Activated T-helper 1 cell treated with anti-CD3 and anti-CD28 coated beads, Interleukin-2, amount 50 U/mL, for 16 hours (primary cell): ENCODE data around the gene DISP2.

ENCODE experiments used
- DNase-seq, 2 donors: peaks; one replicate each; pipeline ENCODE4 v3.0.0-alpha.2; 2020; ENCODE audit warnings: low read depth in 1 of 2, low spot score in 1 of 2

DISP2 gene, protein sequence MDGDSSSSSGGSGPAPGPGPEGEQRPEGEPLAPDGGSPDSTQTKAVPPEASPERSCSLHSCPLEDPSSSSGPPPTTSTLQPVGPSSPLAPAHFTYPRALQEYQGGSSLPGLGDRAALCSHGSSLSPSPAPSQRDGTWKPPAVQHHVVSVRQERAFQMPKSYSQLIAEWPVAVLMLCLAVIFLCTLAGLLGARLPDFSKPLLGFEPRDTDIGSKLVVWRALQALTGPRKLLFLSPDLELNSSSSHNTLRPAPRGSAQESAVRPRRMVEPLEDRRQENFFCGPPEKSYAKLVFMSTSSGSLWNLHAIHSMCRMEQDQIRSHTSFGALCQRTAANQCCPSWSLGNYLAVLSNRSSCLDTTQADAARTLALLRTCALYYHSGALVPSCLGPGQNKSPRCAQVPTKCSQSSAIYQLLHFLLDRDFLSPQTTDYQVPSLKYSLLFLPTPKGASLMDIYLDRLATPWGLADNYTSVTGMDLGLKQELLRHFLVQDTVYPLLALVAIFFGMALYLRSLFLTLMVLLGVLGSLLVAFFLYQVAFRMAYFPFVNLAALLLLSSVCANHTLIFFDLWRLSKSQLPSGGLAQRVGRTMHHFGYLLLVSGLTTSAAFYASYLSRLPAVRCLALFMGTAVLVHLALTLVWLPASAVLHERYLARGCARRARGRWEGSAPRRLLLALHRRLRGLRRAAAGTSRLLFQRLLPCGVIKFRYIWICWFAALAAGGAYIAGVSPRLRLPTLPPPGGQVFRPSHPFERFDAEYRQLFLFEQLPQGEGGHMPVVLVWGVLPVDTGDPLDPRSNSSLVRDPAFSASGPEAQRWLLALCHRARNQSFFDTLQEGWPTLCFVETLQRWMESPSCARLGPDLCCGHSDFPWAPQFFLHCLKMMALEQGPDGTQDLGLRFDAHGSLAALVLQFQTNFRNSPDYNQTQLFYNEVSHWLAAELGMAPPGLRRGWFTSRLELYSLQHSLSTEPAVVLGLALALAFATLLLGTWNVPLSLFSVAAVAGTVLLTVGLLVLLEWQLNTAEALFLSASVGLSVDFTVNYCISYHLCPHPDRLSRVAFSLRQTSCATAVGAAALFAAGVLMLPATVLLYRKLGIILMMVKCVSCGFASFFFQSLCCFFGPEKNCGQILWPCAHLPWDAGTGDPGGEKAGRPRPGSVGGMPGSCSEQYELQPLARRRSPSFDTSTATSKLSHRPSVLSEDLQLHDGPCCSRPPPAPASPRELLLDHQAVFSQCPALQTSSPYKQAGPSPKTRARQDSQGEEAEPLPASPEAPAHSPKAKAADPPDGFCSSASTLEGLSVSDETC (N-terminal part only)

DNA sequence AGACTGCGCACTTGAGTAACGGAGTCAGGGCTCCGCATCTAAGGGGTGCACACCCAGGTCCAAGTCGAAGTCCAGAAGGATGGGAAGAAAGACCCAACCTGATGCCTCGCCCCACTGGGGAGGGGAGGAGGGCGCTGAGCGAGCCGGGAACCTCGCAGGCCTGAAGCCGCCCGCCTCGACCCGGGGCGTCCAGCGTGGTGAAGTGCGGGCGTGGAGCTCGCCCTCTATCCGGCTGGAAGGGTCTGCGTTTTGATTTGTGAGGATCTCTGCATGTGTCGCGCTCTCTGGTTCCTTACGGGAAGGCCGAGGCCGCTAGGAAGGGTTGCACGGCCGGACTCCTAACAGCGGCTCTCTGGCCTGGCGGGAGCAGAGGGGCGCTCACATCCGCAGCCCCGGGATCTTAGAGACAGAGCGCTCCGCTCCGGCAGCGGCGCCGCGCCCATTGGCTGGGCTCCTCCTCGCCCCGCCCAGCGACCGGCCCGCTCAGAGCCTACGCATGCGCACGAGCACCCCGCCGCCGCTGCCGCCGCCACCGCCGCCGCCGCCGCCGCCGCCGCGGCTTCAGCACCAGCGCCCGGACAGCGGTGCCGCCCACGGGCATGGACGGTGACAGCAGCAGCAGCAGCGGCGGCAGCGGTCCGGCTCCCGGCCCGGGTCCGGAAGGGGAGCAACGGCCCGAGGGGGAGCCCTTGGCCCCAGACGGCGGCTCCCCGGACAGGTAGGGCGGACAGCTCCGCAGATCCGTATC lies at the start of gene DISP2:
TSS of gene DISP2 (plus strand) at position 497 of the 748 bp plus-strand sequence. CDS start at position 600, 103 bp downstream.
- peak; percentile 78 to 83 for DNase-seq

DNA sequence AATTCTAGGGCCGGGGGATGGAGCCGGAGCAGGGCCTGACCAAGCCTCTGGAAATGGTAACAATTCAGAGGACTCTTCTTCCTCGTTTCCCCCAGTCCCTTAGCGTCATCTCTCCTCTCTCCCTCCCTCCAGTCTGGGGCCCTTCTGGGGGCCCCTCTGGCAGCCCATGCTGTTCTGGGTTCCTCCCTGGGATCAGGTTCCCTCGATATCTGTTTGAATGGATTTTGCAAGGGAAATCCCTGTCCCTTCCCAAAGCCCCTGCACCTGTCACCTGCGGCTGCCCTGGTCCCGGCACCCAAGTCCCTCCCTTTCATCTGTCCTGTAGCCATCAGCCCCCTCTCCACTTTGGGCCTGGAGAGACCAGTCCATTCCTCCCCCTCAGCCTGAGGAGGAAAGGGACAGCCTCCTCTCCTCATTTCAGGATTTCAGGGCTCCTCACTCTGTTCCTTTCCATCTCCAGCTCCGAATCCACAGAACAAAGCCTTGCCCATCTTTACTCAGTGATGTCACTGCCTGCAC lies 48.6 kb upstream of the DISP2 start:
- no peak for DNase-seq

DNA sequence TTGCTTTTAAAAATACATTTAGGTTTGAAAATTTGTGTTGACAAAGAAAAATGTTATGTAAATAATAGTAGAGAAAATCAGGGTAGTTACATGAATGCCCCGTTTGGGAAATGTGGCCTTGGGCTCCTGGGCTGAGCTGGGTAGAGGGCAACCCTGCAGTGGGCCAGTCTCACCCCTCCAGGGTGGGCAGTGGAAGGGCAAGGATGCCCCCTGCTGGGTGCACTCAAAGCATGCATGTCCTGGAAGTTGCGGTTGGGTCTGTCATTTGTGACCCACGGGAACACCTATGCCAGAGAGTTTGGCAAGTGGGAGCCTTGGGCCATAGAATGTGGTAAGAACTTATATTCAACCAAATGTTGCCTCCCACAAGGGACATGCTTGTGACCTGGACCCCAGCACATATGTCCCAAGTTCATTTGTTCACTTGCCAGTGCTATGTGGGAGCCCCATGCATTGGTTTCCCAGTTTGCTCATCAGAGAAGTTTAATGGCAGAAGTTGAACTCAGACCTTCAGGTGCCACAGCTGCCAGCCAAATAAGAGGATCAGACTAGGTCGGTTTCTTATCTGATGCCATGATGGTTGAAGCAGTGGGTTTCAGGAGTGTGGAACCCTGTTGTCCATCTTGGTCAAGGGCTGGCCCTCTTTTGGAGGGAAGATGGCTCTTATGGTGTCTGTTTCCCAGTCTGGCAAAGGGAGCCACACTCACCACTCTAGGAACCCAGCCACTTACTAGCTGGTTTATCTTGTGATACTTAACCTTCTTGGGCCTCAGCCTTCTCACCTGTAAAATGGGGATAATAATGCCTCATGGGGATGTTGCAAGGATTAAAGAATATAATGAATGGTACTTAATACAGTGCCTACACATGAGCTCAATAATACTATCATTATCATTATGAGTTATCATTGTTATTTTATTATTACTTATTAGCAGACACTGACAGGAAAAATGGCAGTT lies 47.7 kb upstream of the DISP2 start:
- DNase-seq: peak in 1 of 2 donors; percentile 47

DNA sequence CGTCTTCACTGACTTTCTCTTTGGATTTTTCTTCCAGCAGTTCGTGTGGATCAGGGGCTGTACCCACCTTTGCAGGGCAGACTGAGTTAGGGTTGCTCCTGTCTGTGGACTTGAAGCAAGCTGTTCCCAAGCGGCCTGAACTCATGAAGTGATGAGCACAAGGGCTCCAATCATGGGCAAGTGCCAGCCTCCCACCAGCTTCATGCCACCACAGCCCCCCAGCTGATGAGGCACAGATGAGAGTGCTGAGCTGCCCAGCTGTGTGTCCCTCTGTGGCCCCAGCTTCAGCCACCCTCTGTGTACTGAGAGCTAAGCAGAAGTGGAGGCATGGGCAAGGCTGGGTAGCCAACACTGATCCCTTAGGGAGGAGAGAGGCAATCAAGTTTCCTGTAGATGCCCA lies 47.0 kb upstream of the DISP2 start:
- no peak for DNase-seq

DNA sequence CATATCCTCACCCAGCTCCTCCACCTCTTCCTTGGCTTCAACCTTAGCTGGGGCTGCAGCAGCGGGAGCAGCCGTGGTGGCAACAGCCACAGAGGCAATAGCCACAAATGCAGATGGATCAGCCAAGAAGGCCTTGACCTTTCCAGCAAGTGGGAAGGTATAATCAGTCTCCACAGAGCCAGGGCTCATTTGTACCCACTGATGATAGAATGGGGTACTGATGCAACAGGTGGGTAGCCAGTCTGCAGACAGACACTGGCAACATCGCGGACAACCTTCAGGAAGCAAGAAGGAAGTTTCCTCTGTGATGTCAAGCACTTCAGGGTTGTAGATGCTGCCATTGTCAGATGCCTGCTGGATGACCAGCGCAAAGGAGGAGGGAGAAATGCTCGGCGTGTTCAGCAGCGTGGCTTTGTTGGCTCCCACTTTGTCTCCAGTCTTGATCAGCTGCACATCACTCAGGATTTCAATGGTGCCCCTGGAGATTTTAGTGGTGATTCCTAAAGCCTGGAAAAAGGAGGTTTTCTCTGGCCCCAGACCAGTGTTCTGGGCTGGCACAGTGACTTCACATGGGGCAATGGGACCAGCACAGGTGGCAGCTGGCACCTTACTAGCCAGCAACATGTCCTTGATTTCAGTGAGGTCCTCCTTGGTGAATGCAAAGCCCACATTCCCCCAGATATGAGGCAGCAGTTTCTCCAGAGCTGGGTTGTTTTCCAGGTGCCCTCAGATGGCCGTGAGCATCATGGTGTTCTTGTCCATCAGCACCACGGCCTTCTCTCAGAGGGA lies 45.5 kb upstream of the DISP2 start:
- DNase-seq: no peak

DNA sequence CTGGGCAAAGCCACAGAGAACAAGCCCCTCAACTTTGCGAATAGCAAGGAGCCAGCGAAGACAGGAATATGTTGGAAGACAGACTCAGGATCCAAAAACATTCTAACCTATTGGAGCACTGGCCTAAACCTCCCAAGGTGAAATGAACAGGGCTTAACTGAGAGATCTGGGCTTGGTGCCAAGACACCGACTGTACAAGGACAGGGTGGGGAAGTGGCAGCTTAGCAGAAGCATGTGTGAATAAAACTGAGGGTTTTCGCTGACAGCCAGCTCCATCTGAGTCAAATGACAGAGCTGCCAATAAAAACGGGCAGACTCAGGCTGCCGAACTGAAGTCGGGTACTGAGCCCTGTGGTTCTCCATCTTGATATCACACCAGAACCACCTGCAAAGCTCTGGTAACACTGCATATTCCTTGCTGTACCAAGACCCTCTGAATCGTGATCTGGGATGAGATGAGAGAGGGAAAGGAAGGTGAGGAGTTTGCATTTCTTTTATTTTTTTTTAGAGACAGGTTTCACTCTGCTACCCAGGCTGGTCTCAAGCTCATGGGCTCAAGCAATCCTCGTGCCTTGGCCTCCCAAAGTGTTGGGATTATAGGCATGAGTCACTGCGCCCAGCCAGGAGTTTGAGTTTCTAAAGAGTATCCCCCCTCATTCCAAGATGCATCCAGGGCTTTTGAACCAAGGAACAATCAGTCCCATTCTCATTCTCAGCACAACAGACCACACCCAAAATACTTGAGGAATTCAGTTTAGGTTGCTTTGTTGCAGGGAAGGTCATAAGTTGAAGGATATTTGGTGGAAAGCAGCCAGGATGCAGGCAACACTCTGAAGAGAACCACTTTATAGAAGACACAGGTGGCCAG lies 44.3 kb upstream of the DISP2 start:
- no peak for DNase-seq

DNA sequence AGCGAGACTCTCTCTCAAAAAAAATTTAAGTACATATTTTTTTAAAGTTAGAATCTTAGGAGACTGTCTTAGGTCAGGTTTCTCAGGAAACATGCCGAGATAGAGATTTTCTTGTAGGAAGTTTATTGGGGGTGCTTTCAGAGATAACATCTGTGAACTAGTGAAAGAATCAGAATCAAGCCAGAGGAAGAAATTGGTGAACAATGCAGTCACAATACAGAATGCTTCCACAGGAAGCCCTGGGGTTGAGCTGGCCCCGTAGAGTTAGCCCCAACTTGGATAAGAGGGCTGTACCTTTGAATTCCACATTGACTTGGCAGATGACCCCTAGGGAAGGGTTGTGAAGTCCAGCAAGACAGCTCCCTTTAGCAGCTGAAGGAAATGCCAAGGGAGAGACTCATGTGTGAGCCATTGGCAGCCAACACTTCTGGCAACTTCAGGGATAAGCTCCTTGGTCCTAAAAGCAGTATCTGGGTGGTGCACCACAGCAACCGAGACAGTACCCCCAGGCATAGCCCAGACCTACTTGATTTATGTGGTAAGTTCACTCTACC lies 43.2 kb upstream of the DISP2 start:
- no peak for DNase-seq

DNA sequence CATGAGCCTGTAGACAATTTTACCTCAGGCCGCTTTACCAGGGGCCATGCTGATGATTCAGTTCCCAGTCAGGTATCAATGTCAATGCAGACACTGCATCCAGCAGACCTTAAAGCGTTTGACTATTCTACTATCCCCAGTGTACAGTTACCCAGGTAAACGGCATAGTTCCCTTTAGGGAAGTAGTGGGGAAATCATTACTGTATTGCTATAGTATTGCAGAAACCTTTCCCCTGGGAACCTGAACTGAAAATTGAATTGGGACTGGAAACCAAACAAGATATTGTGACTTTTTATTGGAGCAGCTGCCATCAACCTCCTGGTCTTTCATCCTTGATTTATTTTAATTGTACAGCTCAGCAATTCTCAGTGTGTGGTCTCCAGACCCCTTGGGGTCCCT lies 41.1 kb upstream of the DISP2 start:
- DNase-seq: no peak

DNA sequence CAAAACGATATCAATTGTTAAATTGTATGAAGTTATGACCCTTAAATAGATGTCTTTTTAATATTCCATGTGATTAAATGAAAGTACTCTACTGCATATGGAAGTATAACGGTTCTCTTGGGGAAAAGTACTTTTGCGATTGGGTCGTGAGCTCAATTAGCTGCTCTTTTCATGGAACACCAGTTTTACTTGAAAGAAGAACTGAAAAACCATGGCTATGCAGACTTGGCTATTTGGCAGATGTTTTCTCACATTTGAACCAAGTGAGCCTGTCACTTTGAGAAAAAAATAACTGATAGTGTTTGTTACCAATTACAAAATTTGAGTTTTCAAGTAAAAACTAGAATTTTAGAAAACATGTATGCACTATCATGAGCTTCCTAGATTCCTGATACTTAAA lies 40.4 kb upstream of the DISP2 start:
- no peak for DNase-seq

DNA sequence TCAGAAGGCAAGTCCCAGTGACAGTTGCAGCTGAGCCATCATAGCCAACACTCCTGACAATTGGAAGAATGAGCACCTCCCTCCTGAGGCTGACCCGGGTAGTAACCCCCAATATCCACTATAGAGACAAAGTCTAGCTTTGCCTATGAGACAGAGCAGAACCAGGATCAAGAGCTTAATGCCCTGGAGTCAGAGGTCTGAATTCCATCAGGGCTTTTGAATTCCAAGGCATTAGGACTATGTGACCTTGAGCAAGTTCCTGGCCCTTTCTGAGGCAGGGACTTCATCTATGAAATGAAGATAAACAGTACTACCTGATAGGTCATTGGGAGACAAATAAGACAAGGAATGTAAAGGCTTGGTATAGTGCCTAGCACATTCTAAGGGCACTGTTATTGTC lies 37.6 kb upstream of the DISP2 start:
- no peak for DNase-seq

DNA sequence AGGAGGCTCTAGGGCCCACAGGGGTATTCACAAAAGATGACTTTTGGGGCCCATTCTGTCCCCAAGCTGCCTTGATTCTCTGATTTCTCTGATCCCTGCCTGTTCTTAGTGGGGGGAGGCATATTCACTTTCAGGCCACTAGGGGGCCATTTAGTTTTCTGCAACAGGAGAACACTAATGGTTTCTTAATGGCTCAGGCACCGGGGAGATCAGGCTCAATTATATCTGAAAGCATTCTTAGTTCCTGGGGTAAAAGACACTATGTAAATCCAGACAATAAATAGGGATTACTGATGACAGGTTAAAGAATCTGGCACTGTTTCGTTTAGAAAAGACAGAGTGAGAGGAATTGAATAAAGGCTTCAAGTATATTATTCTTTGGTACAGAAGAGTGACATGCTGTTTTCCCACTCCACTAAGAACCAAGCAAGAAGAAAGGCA lies 37.1 kb upstream of the DISP2 start:
- peak in 1 of 2 donors; percentile 17 for DNase-seq

DNA sequence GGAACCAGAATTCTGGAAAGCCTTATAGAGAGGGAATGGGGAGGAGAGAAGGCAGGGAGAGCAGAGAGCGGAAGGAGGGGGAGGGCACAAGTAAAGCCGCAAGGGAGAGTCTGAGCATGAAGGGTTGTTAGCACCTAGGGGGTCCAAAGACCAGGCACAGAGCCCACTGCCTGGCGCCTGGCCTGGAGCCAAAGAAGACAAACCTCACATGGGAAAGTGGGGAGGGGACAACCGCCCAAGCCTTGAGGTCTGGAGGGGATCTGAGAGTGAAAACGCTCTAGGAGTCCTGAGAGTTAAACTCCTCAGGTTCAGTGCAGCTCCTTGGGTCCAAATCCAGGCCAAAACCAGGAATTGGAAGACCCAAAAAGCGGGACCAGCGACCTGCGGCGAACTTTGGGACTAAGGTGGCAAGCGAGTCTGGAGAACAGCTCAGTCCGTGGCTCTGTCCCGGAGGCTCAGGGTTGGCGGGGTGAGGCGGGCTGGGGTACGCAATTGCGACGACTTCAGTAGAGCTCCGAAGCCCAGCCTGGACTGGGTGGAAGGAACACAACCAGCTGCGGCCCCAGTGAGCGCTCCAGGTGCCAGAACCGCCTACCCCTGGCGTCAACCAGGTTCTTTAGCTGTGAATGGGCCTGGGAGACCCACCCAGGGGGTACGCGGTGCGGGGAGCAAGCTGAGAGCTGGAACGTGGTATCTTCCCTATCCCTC lies 35.3 kb upstream of the DISP2 start:
- DNase-seq: no peak

DNA sequence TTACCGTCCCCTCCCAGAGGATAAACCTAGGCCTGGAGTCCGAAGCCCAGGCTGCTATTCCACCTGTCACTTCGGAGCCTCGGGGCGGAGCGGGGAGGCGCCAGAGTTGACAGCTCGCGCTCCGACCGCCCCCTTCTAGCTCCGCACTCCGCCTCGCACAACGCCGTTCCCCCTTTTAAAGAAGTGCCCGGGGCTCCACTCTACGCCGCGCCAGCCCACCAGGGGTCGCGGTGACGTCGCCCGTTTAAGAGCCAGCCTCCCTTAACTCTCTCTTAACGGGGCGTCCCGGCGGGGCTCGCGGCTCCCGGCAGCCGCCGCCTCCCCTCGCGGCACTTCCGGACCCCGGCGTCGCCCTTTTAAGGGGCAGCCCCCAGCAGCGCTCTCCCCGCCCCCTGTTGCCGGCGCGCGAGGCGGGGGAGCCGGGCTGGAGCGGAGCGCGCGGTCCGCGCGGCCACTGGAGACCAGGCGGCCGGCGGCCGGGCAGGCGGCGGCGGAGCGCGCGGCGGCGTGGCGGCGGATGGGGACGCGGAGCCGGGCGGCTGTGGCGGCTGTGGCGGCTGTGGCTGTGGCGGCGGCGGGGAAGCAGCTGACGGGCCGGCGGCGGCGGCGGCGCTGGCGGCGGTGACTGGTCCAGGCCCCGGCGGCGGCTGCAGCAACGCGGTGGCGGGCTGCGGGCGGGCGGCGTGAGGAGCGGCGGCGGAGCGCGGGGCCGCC lies 34.6 kb upstream of the DISP2 start, which contains the start of gene INAFM2:
TSS of gene INAFM2 (plus strand) at position 454 of the 714 bp plus-strand sequence. CDS start 364 bp downstream, outside the sequence.
- DNase-seq: peak; percentile 66 to 85

DNA sequence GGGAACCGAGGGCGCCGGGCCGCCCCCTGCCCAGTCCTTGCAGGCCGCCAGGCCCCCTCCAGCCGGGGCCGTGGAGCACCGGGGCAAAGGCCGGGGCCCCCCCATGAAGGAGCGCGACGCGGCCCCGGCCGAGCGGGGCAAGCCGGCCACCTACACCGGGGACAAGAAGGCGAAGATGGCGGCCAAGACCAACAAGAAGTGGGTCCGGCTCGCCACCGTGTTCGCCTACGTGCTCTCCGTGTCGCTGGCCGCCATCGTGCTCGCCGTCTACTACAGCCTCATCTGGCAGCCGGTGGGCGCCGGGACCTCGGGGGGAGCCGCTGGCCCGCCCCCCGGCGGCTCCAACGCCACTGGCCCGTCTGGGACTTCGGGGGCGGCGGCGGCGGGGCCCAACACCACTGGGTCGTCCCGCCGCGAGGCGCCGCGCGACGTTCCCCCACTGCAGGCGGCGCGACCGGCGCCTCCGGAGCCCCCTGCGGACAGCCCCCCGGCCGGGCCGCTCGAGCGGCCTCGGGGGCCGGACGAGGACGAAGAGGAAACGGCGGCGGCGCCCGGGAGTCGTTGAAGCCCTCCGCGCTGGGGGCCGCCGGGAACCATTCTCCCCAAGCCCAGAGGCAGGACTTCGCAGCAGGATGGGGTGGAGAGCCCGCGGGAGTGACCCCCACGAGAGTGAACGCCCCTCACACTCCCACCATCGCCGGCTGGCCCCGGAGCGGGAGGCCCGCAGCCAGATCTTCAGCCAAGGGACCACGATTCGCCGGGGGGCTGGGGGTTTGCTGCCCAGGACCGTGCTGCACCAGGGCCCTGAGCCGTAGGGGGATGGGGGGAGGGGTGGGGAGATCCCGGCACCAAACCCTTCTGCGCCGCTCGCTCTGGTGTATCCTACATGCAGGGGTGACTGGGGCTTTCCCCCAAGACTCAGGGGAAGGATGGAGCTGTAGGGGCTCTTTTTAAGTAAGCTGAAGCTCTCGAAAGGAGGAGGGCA lies 33.8 kb upstream of the DISP2 start:
- peak in 1 of 2 donors; percentile 12 for DNase-seq
